ENCODE measurements around the gene FBL.

FBL gene

DNA sequence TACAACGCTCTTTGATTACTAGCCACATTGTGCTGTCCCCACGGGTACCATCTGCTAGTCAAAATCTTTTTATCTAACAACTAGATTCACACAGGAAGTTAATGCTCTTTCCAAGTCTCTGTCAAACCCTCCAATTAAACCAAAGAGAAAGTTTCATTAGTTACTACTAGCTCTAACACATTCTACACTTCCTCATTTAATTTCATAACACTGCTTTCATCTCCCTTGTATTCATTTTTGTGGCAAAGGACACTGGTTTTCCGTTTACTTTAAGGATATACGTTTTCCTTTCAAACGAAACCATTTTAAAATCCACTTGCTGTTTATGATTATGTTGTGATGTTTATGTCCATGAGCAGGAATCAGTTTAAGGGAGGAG, 17.5 kb downstream of the FBL start:
- Histone ChIP-seq H3K79me2 (ENCODE audit: low read length) (peaks cover 11% of the 10 kb centered on the region; the same call in 1 of the 2 replicates), H3K4me1 (ENCODE audit: low read length) (peaks cover 13% of the 10 kb centered on the region), H4K20me1 (ENCODE audit: insufficient read depth, low read length) (no peaks in the 10 kb centered on the region), H3K4me2 (ENCODE audit: low read depth, low read length) (no peak overlapping the region), H3K9me2 (replicated peaks; ENCODE audit: insufficient read depth, low read length) (no peaks in the 10 kb centered on the region), H3K27me3 (replicated peaks; ENCODE audit: insufficient read depth, low read length) (no peaks in the 10 kb centered on the region), H3F3A (ENCODE audit: insufficient read depth, low read length) (0 out of 2 replicates have a peak, but pooled peaks cover 6% of the 10 kb centered on the region), H3K4me3 (ENCODE audit: low read length) (no peak overlapping the region), H2AFZ (ENCODE audit: low read length) (no peak overlapping the region), H3K9me3 (replicated peaks; ENCODE audit: insufficient read depth, low read length) (no peaks in the 10 kb centered on the region), H3K9ac (ENCODE audit: low read length) (no peak overlapping the region), H3K36me3 (replicated peaks; ENCODE audit: insufficient read depth, low read length) (no peaks in the 10 kb centered on the region), H3K27ac (ENCODE audit: low read length) (no peak overlapping the region)
- TF ChIP-seq, protein P1, sequence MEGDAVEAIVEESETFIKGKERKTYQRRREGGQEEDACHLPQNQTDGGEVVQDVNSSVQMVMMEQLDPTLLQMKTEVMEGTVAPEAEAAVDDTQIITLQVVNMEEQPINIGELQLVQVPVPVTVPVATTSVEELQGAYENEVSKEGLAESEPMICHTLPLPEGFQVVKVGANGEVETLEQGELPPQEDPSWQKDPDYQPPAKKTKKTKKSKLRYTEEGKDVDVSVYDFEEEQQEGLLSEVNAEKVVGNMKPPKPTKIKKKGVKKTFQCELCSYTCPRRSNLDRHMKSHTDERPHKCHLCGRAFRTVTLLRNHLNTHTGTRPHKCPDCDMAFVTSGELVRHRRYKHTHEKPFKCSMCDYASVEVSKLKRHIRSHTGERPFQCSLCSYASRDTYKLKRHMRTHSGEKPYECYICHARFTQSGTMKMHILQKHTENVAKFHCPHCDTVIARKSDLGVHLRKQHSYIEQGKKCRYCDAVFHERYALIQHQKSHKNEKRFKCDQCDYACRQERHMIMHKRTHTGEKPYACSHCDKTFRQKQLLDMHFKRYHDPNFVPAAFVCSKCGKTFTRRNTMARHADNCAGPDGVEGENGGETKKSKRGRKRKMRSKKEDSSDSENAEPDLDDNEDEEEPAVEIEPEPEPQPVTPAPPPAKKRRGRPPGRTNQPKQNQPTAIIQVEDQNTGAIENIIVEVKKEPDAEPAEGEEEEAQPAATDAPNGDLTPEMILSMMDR (IDR thresholded peaks at IDR 0.05; ENCODE audit: low read length), result no peak
- DNase-seq, result no peak

DNA sequence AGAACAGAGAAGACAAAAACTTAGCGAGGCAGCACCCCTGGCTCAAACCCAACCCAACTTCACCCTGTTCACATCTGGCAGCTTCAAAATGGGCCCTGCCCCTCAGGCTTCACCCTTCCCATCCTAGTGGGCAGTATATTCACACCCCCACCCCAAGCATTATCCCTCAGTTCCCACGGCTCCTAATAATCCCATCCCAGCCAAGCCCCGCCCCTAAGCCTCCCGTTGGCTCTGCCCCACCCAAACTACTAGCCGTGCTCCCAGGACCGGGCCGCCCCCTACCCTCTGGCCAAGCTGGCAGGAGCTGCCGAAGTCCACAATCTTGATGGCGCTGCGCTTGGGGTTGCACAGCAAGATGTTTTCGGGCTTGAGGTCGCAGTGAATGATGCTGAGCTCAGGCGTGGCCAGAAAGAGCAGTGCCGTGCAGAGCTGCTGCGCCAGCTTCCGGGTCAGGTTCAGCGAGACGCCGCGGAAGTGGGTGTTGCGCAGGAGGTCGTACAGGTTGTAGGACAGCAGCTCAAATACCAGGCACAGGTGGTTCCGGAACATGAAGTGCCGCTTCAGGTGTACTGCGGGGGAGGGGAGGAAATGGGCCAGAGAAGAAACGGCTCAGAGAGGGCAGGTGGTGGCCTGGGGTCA, 18.0 kb downstream of the FBL start:
- Histone ChIP-seq H3K4me3 (ENCODE audit: low read length) (no peak overlapping the region), H2AFZ (ENCODE audit: low read length) (no peak overlapping the region), H3K36me3 (replicated peaks; ENCODE audit: insufficient read depth, low read length) (no peaks in the 10 kb centered on the region), H3K9me2 (replicated peaks; ENCODE audit: insufficient read depth, low read length) (no peaks in the 10 kb centered on the region), H3K4me1 (ENCODE audit: low read length) (peaks cover 13% of the 10 kb centered on the region), H3K9ac (ENCODE audit: low read length) (no peak overlapping the region), H3K9me3 (replicated peaks; ENCODE audit: insufficient read depth, low read length) (no peaks in the 10 kb centered on the region), H3F3A (ENCODE audit: insufficient read depth, low read length) (0 out of 2 replicates have a peak, but pooled peaks cover 6% of the 10 kb centered on the region), H3K27ac (ENCODE audit: low read length) (no peak overlapping the region), H3K27me3 (replicated peaks; ENCODE audit: insufficient read depth, low read length) (no peaks in the 10 kb centered on the region), H3K79me2 (ENCODE audit: low read length) (peaks cover 13% of the 10 kb centered on the region; the same call in 1 of the 2 replicates), H3K4me2 (ENCODE audit: low read depth, low read length) (no peak overlapping the region), H4K20me1 (ENCODE audit: insufficient read depth, low read length) (no peaks in the 10 kb centered on the region)
- no peak for TF ChIP-seq EZH2 (optimal IDR thresholded peaks at IDR 0.05; ENCODE audit: low read depth, low read length)
- TF ChIP-seq, protein P1 (IDR thresholded peaks at IDR 0.05; ENCODE audit: low read length), result no peak
- TF ChIP-seq EZH2phosphoT487 (IDR thresholded peaks at IDR 0.05; ENCODE audit: low read length), result no peak
- no peak for DNase-seq

DNA sequence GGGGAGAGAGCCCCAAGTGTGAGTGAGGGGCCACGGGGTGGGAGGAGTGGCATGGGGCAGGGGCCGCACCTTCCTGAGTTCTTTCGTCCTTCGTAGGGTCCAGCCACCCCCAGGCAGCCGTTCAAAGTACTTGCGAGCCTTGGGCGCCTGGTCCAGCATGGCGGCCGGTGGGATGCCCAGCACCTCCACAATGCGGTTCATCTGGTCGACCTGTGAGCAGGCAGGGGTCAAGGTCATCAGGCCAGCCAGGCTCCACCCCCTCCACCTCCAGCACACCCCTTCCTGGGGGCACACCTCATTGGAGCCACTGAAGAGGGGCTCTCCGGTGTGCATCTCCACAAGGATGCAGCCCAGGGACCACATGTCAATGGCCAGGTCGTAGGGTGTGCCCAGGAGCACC, 19.0 kb downstream of the FBL start:
- Histone ChIP-seq H2AFZ (ENCODE audit: low read length) (no peak overlapping the region), H3F3A (ENCODE audit: insufficient read depth, low read length) (0 out of 2 replicates have a peak, but pooled peaks cover 6% of the 10 kb centered on the region), H3K4me3 (ENCODE audit: low read length) (no peak overlapping the region), H3K9ac (ENCODE audit: low read length) (no peak overlapping the region), H3K79me2 (ENCODE audit: low read length) (peaks cover 7% of the 10 kb centered on the region; the same call in 1 of the 2 replicates), H3K27me3 (replicated peaks; ENCODE audit: insufficient read depth, low read length) (no peaks in the 10 kb centered on the region), H3K4me1 (ENCODE audit: low read length) (peaks cover 6% of the 10 kb centered on the region; the same call in 1 of the 2 replicates), H4K20me1 (ENCODE audit: insufficient read depth, low read length) (no peaks in the 10 kb centered on the region), H3K36me3 (replicated peaks; ENCODE audit: insufficient read depth, low read length) (no peaks in the 10 kb centered on the region), H3K27ac (ENCODE audit: low read length) (no peak overlapping the region), H3K4me2 (ENCODE audit: low read depth, low read length) (no peak overlapping the region), H3K9me2 (replicated peaks; ENCODE audit: insufficient read depth, low read length) (no peaks in the 10 kb centered on the region), H3K9me3 (replicated peaks; ENCODE audit: insufficient read depth, low read length) (no peaks in the 10 kb centered on the region)
- no peak for TF ChIP-seq EZH2phosphoT487 (IDR thresholded peaks at IDR 0.05; ENCODE audit: low read length)
- TF ChIP-seq, protein P1 (IDR thresholded peaks at IDR 0.05; ENCODE audit: low read length), result no peak
- TF ChIP-seq EZH2 (optimal IDR thresholded peaks at IDR 0.05; ENCODE audit: low read depth, low read length), result no peak
- no peak for DNase-seq

Data from MM.1S (cell line).